DND-41 (cell line): Measurements from ENCODE around the gene KLF13.

ENCODE experiments used
- CTCF ChIP-seq: IDR thresholded peaks from 2 replicates; pipeline ENCODE4 v1.5.1; 2012; ENCODE audit warnings: borderline replicate concordance, low read length, moderate library complexity, mild to moderate bottlenecking; ENCODE audit not compliant: poor library complexity, severe bottlenecking; ENCODE audit errors: extremely low read depth
- EZH2 ChIP-seq: IDR thresholded peaks from 3 replicates; pipeline ENCODE4 v1.6.1; 2012; ENCODE audit warnings: borderline replicate concordance, low read depth, mild to moderate bottlenecking, moderate library complexity, low read length, inconsistent platforms; ENCODE audit not compliant: severe bottlenecking

- TF ChIP-seq CTCF: no peak
- TF ChIP-seq EZH2: no peak
These were observed 13.4 kb downstream of the KLF13 start for GRCh38 chr15:31340047-31340446.
